BLaER1 treated with 17β-estradiol and CSF1 and Interleukin-3, amounts not matched to agents 10 nM and 100 nM (cell line): ENCODE measurements around the gene PRDM16.

Experiments
- H3K27ac ChIP-seq, 11 experiments: shearing (Covaris generic); formaldehyde crosslinking; 2 replicates each; pipeline ENCODE4 v1.8.1; 2022
- H3K27me3 ChIP-seq, 11 experiments: shearing (Covaris generic); formaldehyde crosslinking; 2 replicates each; pipeline ENCODE4 v1.8.1; 2022
- H3K36me3 ChIP-seq, 11 experiments: shearing (Covaris generic); formaldehyde crosslinking; 2 replicates each; pipeline ENCODE4 v1.8.1; 2022
- H3K4me1 ChIP-seq, 10 experiments: shearing (Covaris generic); formaldehyde crosslinking; 2 replicates each; pipeline ENCODE4 v1.8.1; 2022
- H3K4me2 ChIP-seq, 11 experiments: shearing (Covaris generic); formaldehyde crosslinking; 2 replicates each; pipeline ENCODE4 v1.8.1; 2022
- H3K4me3 ChIP-seq, 10 experiments: shearing (Covaris generic); formaldehyde crosslinking; 2 replicates each; pipeline ENCODE4 v1.8.1; 2022
- H3K9ac ChIP-seq, 11 experiments: shearing (Covaris generic); formaldehyde crosslinking; 2 replicates each; pipeline ENCODE4 v1.8.1; 2022
- H3K9me3 ChIP-seq, 11 experiments: shearing (Covaris generic); formaldehyde crosslinking; replicated peaks in 1 of 11; 2 replicates each; pipeline ENCODE4 v1.8.1; 2022
- H4K20me1 ChIP-seq, 11 experiments: shearing (Covaris generic); formaldehyde crosslinking; 2 replicates each; pipeline ENCODE4 v1.8.1; 2022
- Cebpa-rat ChIP-seq, 11 experiments: shearing (Covaris generic); IDR thresholded peaks; 2 replicates each; pipeline ENCODE4 v1.8.1; 2022

The PRDM16 gene

DNA sequence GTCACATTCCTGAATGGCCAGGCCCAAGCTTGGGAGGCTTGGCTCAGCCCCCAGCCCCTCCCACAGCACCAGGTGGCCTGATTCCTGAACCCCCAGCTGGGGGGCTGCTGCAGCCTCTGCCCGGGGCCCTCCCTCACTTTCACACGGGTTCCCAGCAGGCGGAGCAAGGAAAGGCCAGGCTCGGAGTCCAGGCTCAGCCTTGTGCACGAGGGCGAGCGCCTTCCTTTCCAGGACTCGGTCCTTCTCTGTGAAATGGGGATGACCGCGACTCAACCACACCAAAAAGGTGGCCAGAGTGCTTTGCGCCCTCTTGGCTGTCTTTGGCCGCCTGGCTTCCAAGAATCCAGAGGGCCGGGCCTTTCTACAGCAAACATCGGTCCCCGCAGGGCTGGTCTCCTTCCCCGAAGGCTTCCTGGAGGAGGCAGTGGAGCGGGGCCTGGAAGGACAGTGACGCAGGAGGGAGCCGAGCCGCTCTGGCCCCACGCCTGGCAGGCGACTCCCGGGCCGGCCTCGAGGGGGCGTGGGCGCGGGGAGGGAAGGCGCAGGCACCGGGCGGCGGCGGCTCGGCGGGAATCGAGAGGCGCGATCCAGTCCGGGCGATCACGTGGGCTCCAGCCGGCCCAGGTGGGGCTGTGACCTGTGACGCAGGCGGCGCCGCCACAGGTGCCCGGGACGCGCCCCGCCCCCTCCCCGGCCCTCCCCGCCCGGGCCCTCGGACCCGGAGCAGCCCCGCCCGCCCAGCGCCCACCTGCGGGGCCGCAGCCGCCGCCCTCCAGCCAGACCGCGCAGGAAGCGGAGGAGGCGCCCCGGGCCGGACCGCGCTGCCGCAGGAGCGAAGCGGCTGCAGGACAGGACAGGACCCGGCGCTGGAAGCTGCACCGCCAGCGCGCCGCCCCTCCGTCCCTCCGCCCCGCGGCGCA lies 385.1 kb downstream of the PRDM16 start, which contains the start of gene ARHGEF16:
TSS of gene ARHGEF16 (plus strand) at position 775 of the 920 bp plus-strand sequence. CDS start 8,420 bp downstream, outside the sequence.
- Histone ChIP-seq H3K4me3 (peak within 1 kb of the TSS; percentile 48 to 73 (median 60)), H4K20me1 (peaks cover 0 to 35% (median 8%) of the 10 kb centered on the region in 11 experiments; a peak in 12 of 22 replicates), H3K9me3 (no peaks in the 10 kb centered on the region), H3K9ac (peak within 1 kb of the TSS in 10 of 11 experiments; percentile 22 to 60 (median 54); a peak in 17 of 22 replicates), H3K4me2 (peak within 1 kb of the TSS; percentile 75 to 98 (median 89)), H3K36me3 (no peaks in the 10 kb centered on the region), H3K27ac (peak within 1 kb of the TSS in 2 of 11 experiments; percentile 26 to 44; a peak in 4 of 22 replicates), H3K4me1 (peaks cover 29 to 63% (median 55%) of the 10 kb centered on the region in 10 experiments), H3K27me3 (peaks cover 0 to 10% (median 7%) of the 10 kb centered on the region in 11 experiments; a peak in 8 of 22 replicates)
- TF ChIP-seq Cebpa-rat (IDR thresholded peaks at IDR 0.05) = no peak

- no peak for TF ChIP-seq Cebpa-rat (IDR thresholded peaks at IDR 0.05)
- Histone ChIP-seq H3K4me2 (peak overlapping the region; percentile 75 to 98 (median 89)), H3K27me3 (peaks cover 0 to 11% (median 7%) of the 10 kb centered on the region in 11 experiments; a peak in 8 of 22 replicates), H3K4me1 (peaks cover 37 to 71% (median 63%) of the 10 kb centered on the region in 10 experiments), H3K36me3 (no peaks in the 10 kb centered on the region), H3K9ac (peak overlapping the region in 7 of 11 experiments; percentile 27 to 57 (median 53); a peak in 11 of 22 replicates), H3K4me3 (peak overlapping the region; percentile 48 to 73 (median 60)), H4K20me1 (peaks cover 0 to 37% (median 11%) of the 10 kb centered on the region in 11 experiments; a peak in 12 of 22 replicates), H3K9me3 (no peaks in the 10 kb centered on the region), H3K27ac (peak overlapping the region in 2 of 11 experiments; percentile 26 to 44; a peak in 4 of 22 replicates)
Observed at GRCh38 chr1:3454811-3455618, 386.0 kb downstream of the PRDM16 start.

DNA sequence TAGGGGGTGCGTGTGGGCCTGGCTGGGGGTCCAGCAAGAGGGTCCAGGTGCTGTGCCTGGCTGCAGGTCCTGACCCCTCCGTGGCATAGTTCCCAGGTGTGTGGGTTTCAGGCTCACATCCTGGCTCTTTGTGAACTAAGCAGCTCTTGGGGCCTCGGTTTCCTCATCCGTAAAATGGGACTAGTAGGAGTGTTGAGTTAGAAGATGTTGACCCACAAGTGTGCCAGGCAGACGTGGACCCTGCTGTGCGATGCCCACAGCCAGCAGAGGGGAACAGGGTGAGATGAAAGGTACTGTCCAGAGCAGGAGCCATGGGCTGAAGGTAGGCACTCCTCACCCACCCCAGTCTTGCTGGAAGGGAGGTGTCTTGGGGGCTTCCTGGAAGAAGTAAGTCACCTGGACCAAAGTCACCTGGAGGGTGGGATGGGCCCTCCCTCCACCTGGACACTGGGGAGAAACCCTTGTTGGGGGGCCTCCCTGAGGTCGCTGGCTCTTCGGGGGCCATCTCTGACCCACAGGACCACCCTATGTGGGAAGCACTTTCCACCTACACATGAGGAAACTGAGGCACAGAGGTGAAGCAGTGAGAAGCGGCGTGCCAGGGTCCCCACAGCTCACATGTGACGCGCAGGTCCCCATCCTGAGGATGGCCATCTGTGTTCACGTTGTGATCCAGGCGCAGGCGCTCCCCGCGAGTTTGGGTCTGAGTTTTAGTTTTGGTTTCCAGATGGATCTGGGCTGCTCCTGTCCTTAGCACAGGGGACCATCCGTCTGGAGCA lies 386.9 kb downstream of the PRDM16 start:
- Histone ChIP-seq H3K4me2 (peak overlapping the region; percentile 75 to 98 (median 89)), H3K36me3 (no peaks in the 10 kb centered on the region), H3K9ac (no peak overlapping the region), H3K4me3 (peak overlapping the region in 2 of 10 experiments; percentile 65 to 73; a peak in 2 of 20 replicates), H3K27me3 (peaks cover 0 to 11% (median 7%) of the 10 kb centered on the region in 11 experiments; a peak in 8 of 22 replicates), H3K4me1 (peaks cover 45 to 79% (median 72%) of the 10 kb centered on the region in 10 experiments), H3K9me3 (no peaks in the 10 kb centered on the region), H4K20me1 (peaks cover 0 to 37% (median 11%) of the 10 kb centered on the region in 11 experiments; a peak in 12 of 22 replicates), H3K27ac (no peak overlapping the region)
- TF ChIP-seq Cebpa-rat (IDR thresholded peaks at IDR 0.05) = no peak

- H3K27me3 ChIP-seq = peaks cover 0 to 11% (median 7%) of the 10 kb centered on the region in 11 experiments; a peak in 8 of 22 replicates
- H3K4me1 ChIP-seq = peaks cover 50 to 84% (median 74%) of the 10 kb centered on the region in 10 experiments
- no peak overlapping the region for H3K27ac ChIP-seq
- H3K4me2 ChIP-seq = peak overlapping the region in 10 of 11 experiments; percentile 72 to 98 (median 86); a peak in 16 of 22 replicates
- H4K20me1 ChIP-seq = peaks cover 0 to 37% (median 11%) of the 10 kb centered on the region in 11 experiments; a peak in 12 of 22 replicates
- no peak overlapping the region for H3K4me3 ChIP-seq
- H3K9me3 ChIP-seq = no peaks in the 10 kb centered on the region
- no peak overlapping the region for H3K9ac ChIP-seq
- H3K36me3 ChIP-seq = no peaks in the 10 kb centered on the region
- TF ChIP-seq Cebpa-rat (IDR thresholded peaks at IDR 0.05) = no peak
Observed at GRCh38 chr1:3456449-3456963, 387.5 kb downstream of the PRDM16 start.

DNA sequence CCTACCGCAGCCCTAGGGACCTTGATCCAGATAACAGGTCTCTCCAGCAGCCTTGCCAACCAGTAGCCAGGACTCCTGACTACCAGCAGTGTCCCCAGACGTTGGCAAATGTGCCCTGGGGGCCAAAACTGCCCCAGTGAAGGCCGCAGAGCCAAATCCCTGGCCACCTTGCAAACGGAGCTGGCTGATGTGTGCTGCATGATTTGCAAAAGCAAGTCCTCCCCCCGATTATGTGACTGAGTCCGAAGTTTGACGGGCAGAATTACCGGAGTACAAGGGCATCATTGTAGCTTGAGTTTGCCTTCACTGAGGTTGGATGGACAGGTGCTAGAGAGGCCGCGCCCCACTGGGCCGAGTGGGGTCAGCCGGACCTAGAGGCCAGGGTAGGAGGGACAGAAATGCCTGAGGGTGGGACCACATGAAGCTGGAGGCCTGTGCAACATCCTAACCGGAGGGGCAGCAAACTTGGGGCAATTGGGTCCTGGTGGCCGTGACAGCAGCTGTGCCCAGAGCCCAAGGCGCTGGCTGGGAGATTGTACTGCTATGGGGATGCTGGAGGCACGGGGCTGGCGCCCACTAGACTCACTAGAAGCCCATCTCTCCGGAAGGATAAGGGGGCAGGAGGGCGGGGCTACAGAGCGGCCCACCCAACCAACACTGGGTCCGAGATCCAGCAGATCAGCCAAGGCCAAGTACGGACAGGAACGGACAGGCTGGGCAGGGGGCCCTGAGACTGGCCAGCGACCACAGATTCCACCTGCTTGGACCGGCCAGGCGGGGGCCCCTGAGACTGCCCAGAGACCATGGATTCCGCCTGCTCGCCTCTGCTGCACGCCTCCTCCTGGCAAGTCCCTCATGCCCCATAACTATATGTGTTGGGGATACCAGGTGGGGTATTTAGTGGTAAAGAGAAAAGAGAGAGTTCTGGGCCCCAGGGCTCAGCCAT lies 388.2 kb downstream of the PRDM16 start:
- H3K4me2 ChIP-seq = peak overlapping the region; percentile 56 to 98 (median 84)
- H3K27ac ChIP-seq = no peak overlapping the region
- H3K4me1 ChIP-seq = peaks cover 50 to 84% (median 74%) of the 10 kb centered on the region in 10 experiments
- peaks cover 0 to 37% (median 11%) of the 10 kb centered on the region in 11 experiments; a peak in 12 of 22 replicates for H4K20me1 ChIP-seq
- H3K9me3 ChIP-seq = no peaks in the 10 kb centered on the region
- no peaks in the 10 kb centered on the region for H3K36me3 ChIP-seq
- H3K4me3 ChIP-seq = no peak overlapping the region
- peaks cover 0 to 11% (median 7%) of the 10 kb centered on the region in 11 experiments; a peak in 8 of 22 replicates for H3K27me3 ChIP-seq
- 0 out of 22 replicates have a peak overlapping the region, but pooled peaks of 2 of the 11 experiments have one; percentile 11 to 13 for H3K9ac ChIP-seq
- TF ChIP-seq Cebpa-rat (IDR thresholded peaks at IDR 0.05) = no peak

DNA sequence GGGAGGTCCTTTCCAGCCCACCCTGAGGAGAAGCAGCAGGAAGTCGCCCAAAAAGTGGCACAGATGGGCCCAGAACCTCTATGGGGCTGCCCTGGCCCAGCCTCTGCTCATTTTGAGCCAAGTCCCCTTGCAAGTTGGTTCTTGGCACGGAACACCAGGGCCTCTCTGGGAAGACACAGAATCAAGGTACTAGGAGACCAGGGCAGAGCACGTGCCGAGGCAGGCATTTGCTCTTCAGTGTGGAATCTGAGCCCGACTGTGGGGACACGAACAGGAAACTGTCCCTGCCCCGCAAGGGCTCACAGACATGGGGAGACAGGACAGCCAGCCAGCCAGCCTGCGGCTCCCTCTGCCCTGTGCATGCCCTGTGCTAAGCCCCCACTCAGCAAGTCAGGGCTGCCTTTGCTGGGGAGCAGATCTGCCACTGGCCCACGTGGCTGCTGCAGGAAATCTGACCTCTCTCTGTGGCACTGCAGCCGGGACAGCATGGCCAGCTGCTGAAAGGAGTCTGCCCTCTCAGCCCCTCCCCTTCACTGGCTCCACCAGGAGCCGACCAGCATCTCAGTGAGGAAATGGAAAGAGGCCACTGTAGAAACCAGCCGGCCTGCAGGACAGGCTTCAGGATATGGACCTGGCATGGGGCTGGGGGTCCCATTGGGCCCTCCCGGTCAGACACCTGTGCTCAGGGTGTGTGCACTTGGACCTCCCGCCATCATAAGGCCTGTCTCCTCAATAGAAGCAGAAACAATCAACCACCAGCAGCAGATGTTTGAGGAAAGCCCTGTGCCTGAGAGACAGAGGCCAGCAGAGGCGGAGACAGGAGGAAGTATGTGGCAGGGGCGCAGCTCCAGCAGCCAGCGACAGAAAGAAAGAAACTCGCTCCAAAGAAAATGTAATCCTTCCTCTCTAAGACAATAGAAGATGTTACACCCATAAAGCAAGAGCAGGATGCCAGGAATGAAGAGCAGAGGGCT lies 389.2 kb downstream of the PRDM16 start:
- peak overlapping the region in 2 of 11 experiments; percentile 0 to 22; a peak in 2 of 22 replicates for H3K27ac ChIP-seq
- peaks cover 0 to 33% (median 10%) of the 10 kb centered on the region in 11 experiments; a peak in 12 of 22 replicates for H4K20me1 ChIP-seq
- no peak overlapping the region for H3K4me3 ChIP-seq
- H3K9me3 ChIP-seq = no peaks in the 10 kb centered on the region
- H3K27me3 ChIP-seq = peaks cover 0 to 11% (median 7%) of the 10 kb centered on the region in 11 experiments; a peak in 8 of 22 replicates
- H3K9ac ChIP-seq = peak overlapping the region in 4 of 11 experiments; percentile 13 to 19 (median 16); a peak in 4 of 22 replicates
- peak overlapping the region; percentile 56 to 98 (median 84) for H3K4me2 ChIP-seq
- peaks cover 50 to 79% (median 72%) of the 10 kb centered on the region in 10 experiments for H3K4me1 ChIP-seq
- no peak for TF ChIP-seq Cebpa-rat (IDR thresholded peaks at IDR 0.05)
- H3K36me3 ChIP-seq = no peaks in the 10 kb centered on the region
